Jurkat, Clone E6-1 (cell line): Measurements from ENCODE around the gene METTL13.
A peak's percentile ranks its signal among the peaks of the same experiment; 100 is the strongest.
"Not testable (repeated sequence)": the region's sequence is repeated elsewhere in the genome, so short reads cannot be mapped to it uniquely, and the experiment has no call there.

Source experiments
- DNase-seq: peaks from one replicate; pipeline ENCODE4 v3.0.0-alpha.2; 2011; ENCODE audit warnings: low read depth, low spot score
- H3K4me3 ChIP-seq: 2 replicates; pipeline ENCODE4 v1.5.1; 2011; ENCODE audit warnings: mild to moderate bottlenecking, low read length, control low read depth, moderate library complexity

Gene METTL13

GRCh38 chr1:171799698-171800097 is 18.2 kb downstream of the METTL13 start:
- DNase-seq = not testable (repeated sequence)

GRCh38 chr1:171800342-171800741 is 18.9 kb downstream of the METTL13 start:
- no peak for DNase-seq
- no peak overlapping the region for H3K4me3 ChIP-seq

More at GRCh38 chr1:171799698-171800097, 18.2 kb downstream of the METTL13 start:
- not testable (repeated sequence) for H3K4me3 ChIP-seq

- no peak overlapping the region for H3K4me3 ChIP-seq
- no peak for DNase-seq
Measured at GRCh38 chr1:171800851-171801250, 19.4 kb downstream of the METTL13 start.

DNA sequence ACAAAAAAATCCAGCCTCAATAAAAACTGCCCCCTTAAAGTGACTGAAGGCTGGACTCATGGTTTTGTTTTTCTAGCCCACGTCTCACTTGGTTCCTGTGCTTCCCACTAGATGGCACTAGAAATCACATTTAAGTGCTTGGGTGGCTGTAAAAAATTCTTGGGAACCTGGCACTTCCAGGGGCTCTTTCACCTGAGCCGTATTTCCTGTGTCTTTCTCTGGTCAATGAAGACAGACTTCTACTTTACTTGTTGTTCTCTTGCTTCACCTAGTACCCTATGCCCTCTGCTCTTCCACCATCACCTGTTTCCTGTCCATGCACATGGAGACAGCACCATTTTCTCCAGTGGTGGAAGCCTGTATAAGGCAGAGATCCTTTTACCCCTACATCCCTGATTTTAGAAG is 20.0 kb downstream of the METTL13 start:
- DNase-seq = peak; percentile 14
- no peak overlapping the region for H3K4me3 ChIP-seq

- no peak for DNase-seq
- H3K4me3 ChIP-seq = no peak overlapping the region
Measured at GRCh38 chr1:171802207-171802606, 20.7 kb downstream of the METTL13 start.

DNA sequence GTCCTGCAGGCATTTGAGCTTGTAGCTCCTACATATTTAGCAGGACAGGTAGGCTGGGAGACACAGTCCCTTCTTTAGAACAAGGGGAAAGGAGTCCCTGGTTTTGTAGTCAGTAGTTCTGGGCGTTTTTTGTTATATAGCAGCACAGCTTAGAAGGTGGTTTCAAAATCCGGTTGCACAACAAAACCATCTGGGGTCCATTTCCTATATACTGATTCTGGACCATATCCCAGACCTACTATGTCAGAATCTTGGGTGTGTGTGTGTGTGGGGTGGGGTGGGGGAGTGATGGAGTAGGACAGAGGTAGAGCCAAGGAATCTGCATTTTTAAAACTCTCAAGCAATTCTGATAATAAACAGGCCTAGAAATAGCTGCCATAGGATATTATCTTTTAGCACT is 21.6 kb downstream of the METTL13 start:
- no peak overlapping the region for H3K4me3 ChIP-seq
- DNase-seq = no peak

DNA sequence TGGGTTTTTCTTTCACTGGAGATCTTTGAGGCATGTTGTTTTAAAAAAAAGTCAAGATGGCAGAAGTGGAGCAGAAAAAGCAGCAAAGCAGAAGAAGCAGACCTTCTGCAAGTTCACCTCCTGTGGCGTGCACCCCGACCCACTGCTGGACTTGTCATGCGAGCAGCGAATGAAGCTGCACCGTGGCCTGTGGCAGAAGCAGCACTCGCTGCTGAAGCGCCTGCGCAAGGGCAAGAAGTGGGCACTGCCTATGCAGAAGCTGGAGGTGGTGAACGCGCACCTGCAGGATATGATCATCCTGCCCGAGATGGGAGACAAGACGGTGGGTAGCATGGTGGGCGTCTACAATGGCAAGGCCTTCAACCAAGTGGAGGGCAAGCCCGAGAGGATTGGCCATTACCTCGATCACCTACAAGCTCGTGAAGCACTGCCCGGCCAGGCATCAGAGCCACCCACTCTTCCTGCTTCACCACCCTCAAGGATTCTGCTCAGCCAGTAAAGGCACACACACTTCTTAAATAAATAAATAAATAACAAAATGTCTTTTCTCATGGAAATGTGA is 22.1 kb downstream of the METTL13 start:
- no peak for DNase-seq
- H3K4me3 ChIP-seq = no peak overlapping the region

DNA sequence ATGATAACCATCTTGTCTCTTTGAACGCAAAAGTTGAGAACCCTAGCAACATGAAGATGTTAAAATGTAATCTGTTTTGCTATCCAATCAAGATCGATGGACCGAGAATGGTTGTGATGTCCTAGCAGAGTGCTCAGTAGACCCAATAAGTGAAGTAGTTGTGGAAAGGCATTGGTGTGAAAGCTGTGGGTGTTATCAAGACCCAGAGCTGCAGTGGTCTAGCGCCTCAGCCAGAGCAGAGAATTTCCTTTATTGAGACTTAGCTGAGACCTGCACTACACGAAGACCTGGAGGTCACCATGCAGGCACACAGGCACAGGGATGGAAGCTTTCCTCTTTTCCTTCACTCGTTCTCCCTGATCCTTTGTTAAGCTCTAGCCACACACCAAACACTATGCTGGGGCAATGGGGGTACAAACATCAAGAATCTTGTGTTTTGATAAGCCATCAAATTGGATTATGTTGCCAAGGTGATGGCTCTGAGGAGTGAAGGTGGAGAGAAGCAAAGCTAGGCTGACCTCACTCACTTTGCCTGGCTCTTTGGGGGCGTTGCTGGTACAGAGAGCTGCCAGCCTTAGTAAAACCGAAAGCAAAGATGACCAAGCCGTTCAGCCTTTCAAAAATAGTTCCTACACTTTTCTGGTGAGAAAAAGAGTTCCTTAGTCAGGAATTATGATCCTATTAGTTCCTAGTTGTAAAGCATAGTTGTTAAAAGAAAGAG is 24.1 kb downstream of the METTL13 start:
- no peak for DNase-seq
- no peak overlapping the region for H3K4me3 ChIP-seq

DNA sequence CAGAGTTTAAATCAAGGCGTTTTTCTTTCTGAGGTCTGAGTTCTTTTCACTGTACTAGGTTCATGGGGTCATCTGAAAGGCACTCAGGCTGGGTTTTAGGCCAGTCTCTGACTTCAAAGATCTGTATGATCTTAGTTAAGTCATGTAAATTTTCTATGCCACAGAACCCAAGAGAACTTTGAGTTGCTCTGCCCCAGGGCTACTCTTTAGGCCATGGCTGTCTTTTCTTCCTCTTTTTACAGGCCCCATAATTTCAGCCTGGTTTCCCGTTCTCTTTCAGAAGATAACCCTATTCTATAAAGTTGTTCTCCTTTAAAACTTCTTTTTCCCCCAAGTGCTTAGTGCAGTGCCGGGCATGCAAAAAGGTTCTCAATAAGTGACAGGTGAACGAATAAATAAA is 26.1 kb downstream of the METTL13 start:
- no peak for DNase-seq

DNA sequence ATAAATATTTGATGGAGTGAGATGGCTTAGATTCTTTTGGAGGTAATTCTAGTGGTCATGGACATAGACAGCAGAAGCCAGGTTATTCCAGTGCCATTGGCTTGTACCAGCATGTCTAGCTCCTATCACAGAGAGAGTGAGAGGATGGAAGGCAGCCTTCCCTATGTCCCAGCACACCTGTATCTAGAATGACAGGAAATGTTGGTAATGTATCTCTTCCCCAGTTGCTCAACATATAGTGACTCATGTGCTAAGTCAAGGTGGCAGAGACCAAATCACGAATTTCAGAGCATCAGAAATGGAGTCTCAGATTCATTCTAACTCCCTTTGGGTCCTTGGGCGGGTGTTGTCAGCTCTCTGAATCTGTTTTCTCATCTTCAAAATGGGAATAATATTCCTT is 28.4 kb downstream of the METTL13 start:
- H3K4me3 ChIP-seq = no peak overlapping the region
- no peak for DNase-seq

More for the DNA sequence above, 26.1 kb downstream of the METTL13 start:
- H3K4me3 ChIP-seq = no peak overlapping the region

- no peak overlapping the region for H3K4me3 ChIP-seq
- no peak for DNase-seq
Measured at GRCh38 chr1:171811672-171812071, 30.2 kb downstream of the METTL13 start.

- DNase-seq = no peak
Measured at GRCh38 chr1:171814692-171815091, 33.2 kb downstream of the METTL13 start.

DNA sequence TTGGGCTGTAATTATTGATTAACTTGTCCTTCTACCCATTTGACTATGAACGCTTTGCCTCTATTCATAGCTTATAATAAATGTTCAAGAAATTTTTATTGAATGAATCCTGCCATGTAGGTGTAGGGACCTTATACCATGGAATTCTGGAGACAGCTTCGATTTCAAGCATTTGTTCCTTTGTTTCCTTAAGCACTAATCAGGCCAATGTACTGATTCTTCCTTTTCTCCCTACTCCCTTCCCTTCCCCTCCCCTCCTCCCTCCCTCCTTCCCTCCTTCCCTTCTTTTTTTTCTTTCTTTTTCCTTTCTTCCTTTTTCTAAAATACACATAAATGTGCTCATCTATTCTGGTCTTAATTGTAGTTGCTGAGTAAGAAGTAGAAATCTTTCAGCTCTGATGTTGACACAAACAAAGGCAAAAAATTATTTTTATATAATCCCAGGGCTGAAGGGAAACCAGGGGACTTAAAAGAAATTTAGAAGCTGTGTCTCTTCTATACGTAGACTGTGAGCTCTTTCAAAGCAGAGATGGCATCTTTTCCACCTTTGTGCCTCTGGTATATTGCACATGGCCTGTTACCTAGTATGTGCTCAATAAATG is 34.9 kb downstream of the METTL13 start:
- H3K4me3 ChIP-seq = no peak overlapping the region
- DNase-seq = no peak

More at GRCh38 chr1:171814692-171815091, 33.2 kb downstream of the METTL13 start:
- H3K4me3 ChIP-seq = no peak overlapping the region

- no peak for DNase-seq
Measured at GRCh38 chr1:171817511-171818265, 36.2 kb downstream of the METTL13 start.

GRCh38 chr1:171819946-171820345 is 38.5 kb downstream of the METTL13 start:
- no peak for DNase-seq
- H3K4me3 ChIP-seq = no peak overlapping the region

More at GRCh38 chr1:171817511-171818265, 36.2 kb downstream of the METTL13 start:
- no peak overlapping the region for H3K4me3 ChIP-seq

GRCh38 chr1:171826973-171827372 is 45.5 kb downstream of the METTL13 start:
- H3K4me3 ChIP-seq = no peak overlapping the region
- DNase-seq = no peak

DNA sequence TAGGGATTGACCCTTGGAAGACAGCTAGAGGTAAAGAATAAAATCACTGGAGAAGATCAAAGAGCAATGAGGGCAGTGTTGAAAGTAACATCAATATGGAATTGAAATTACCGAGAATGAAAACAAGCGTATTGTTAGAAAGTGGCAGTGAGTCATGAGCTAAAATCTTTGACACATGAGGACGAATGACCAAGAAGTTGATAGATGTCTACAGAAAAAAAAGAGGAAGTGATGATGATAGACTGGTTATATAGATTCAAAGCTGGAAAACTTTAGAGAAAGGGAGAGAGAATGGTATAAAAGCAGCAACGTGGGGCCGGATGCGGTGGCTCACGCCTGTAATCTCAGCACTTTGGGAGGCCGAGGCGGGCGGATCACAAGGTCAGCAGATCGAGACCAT is 47.3 kb downstream of the METTL13 start:
- DNase-seq = no peak

DNA sequence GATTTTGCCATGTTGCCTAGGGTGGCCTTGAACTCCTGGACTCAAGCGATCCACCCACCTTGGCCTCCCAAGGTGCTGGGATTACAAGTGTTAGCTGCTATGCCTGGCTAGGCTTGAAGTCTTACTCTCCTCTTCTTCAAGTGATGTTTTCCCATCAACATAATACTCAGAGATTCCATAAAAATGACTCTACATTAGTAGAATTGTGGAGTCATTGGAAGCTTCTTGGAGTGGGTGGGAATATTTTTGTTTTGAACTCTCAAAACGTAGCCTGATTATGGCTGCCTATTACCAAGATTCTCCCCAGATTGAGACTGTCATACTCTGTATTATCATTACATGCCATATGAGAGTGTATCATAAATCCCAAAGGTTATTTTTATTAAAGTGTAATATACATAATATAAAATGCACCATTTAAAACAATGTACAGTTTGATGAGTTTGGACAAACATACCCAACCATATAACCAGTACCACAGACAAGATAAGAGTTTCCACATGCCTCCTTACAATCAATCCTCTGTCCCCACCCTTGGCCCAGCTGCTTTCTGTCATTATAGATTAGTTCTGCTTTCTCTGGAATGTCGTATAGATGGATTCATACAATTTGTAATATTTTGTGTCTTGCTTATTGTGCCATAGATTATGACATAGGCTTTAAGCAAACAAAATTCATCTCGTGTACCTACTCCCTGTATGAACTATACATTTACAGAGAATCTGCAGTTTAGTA is 51.8 kb downstream of the METTL13 start:
- no peak for DNase-seq
- no peak overlapping the region for H3K4me3 ChIP-seq

More for the DNA sequence above, 47.3 kb downstream of the METTL13 start:
- no peak overlapping the region for H3K4me3 ChIP-seq

- no peak overlapping the region for H3K4me3 ChIP-seq
- DNase-seq = no peak
Measured at GRCh38 chr1:171834821-171835220, 53.4 kb downstream of the METTL13 start.
